HG03045 (cell line): ENCODE data around the gene FBXL15.

Experiments used
- ATAC-seq: cut with Tn5 transposase; IDR thresholded peaks from one replicate; pipeline ENCODE4 v1.9.1; 2021; ENCODE audit warnings: mild to moderate bottlenecking, moderate library complexity; ENCODE audit not compliant: unreplicated experiment

Gene FBXL15, protein sequence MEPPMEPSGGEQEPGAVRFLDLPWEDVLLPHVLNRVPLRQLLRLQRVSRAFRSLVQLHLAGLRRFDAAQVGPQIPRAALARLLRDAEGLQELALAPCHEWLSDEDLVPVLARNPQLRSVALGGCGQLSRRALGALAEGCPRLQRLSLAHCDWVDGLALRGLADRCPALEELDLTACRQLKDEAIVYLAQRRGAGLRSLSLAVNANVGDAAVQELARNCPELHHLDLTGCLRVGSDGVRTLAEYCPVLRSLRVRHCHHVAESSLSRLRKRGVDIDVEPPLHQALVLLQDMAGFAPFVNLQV

GRCh38 chr10:102420714-102421506 is at the start of gene FBXL15:
TSS of gene FBXL15 (plus strand) at chr10:102420836. CDS start at chr10:102421130, 294 bp downstream.
- ATAC-seq, result peak; percentile 71

DNA sequence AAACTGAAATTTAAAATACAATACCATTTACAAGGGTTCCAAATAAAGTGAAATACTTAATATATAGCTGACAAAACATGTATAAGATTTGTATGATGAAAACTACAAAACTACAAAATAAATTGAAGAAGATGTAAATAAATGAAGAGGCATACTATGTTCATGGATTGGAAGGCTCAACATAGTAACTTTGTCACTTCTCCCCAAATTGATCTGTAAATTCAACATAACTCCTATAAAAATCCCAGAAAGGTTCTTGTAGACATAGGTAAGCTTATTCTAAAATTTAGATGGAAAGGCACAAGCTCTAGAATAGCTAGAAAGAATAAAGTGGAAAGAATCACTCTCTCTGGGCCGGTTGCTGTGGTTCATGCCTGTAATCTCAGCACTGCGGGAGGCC is 49.3 kb upstream of the FBXL15 start:
- ATAC-seq, result no peak

GRCh38 chr10:102375250-102375649 is 45.4 kb upstream of the FBXL15 start:
- ATAC-seq, result no peak

DNA sequence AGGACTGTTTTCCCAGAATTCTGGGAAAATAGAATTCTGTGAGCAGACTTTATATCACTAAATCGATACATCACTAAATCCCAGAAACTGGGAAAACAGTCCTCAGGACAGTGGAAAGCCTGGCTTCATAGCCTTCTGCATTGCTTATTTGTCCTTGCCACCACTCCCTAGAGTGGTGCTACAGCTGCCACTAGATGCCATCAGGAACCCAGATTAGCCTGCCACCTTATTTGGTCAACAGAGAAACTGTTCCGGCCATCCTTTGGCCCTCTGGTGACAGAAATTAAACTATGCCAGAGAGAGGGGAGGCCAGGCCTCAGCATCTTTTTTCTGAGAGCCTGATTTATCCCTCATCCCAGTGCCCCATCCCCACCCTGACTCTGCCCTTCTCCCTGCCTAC is 44.8 kb upstream of the FBXL15 start:
- no peak for ATAC-seq

- no peak for ATAC-seq
Observed at GRCh38 chr10:102376901-102377300, 43.7 kb upstream of the FBXL15 start.

GRCh38 chr10:102379383-102379782 is 41.3 kb upstream of the FBXL15 start:
- no peak for ATAC-seq

DNA sequence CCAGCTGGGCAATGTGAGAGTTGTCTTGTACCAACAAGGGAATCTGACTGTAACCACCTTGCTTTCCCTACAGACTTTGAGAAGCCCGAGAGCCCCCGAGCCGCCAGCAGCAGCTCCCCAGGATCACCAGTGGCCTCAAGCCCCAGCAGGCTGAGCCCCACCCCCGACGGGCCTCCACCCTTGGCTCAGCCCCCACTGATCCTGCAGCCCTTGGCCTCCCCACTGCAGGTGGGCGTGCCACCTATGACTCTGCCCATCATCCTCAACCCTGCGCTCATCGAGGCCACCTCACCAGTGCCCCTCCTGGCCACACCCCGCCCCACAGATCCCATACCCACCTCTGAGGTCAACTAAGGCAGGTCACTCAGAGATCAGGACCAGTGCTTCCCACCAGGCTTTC is 38.7 kb upstream of the FBXL15 start:
- no peak for ATAC-seq

DNA sequence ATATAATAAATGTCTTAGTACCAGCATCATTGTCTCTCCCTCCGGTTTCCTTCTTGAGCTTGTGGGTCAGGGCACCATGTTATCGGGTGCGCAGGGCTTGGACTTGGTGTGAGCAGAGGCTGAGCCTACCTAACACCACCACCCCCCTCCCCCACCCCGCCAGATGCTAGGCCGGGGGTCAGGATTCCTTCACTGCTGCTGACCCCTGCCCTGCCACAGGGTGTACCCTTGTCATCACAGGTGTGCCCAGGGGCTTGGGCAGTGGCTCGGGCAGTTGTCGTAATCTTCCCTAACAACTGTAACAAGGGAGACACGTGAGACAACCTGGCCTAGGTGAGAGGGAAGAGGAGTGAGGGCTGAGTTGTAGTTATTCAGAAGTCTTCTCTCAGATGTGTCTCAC is 37.8 kb upstream of the FBXL15 start:
- no peak for ATAC-seq

DNA sequence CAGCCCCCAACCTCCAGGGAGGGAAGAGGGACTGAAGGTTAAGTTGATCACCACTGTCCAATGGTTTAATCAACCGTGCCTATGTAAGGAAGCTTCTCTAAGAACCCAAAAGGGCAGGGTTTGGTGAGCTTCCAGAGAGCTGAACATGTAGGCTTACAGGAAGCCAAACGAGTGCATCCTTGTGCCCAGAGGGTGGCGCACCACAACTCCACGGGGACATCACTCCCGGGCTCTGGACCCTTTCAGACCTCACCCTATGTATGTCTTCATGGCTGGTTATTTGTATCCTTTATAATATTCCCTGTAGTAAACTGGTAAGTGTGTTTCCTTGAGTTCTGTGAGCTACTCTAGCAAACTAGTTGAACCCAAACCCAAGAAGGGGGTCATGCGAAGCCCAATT is 36.6 kb upstream of the FBXL15 start:
- ATAC-seq, result no peak

GRCh38 chr10:102384606-102385429 is 35.8 kb upstream of the FBXL15 start:
- no peak for ATAC-seq

DNA sequence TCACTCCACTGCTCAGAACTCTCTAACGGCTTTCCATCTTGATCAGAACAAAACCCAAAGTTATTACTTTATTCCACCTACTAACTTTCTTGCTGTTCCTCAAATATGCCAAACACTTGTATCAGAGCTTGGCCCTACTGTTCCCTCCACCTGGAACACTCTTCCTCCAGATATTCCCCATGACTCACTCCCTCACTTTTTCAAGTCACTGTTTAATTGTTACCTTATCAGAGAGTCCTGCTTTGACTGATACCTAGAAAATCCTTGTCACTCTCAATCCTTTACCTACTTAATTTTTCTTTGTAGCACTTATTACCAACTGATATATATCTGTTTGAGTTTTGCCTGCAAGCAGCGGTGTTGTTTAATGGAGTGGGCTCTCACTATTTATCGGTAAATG is 30.7 kb upstream of the FBXL15 start:
- ATAC-seq, result no peak

DNA sequence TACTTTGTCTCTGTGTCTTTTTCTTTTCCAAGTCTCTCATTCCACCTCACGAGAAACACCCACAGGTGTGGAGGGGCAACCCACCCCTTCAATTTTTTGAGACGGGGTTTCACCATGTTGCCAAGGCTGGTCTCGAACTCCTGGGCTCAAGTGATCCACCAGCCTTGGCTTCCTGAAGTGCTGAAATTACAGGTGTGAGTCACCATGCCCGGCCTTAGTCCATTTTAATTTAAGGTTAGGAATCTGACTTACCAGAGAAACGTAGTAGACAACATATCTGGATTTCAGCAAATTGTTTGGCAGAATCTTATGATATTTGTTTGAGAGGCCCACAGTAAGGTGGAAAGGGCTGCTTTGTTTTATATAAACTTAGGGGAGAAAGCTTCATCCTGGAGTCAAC is 28.3 kb upstream of the FBXL15 start:
- no peak for ATAC-seq

- ATAC-seq, result no peak
Observed at GRCh38 chr10:102393411-102394078, 27.1 kb upstream of the FBXL15 start.

DNA sequence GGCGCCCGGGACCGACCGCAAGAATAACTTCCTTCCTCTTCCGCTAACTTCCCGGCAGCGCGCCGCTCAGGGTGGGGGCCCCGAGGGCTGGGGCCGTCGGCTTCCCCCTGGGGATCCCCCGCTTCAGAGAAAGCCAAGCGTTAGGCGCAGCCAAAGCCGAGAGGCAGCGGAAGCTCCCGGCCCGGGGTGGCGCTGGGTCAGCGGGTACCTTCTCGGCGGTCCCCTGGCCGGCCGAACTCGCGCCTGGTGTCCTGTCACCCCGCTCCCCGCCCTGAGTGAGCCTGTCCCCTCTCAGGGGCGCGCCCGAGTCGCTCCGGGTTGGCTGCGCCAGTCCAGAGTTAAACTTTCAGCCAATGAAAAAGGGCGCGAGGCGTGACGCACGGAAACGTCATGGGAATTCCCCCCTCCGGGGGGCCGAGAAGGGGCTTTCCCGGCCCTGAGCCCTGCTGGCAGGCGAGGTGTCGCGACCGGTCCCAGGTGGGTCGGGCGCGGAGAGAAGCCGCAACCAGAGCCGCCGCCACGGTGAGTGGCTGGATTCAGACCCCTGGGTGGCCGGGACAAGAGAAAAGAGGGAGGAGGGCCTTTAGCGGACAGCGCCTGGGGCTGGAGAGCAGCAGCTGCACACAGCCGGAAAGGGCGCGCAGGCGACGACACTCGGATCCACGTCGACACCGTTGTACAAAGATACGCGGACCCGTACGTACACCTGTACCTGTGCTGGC is 26.4 kb upstream of the FBXL15 start:
- peak; percentile 81 for ATAC-seq

DNA sequence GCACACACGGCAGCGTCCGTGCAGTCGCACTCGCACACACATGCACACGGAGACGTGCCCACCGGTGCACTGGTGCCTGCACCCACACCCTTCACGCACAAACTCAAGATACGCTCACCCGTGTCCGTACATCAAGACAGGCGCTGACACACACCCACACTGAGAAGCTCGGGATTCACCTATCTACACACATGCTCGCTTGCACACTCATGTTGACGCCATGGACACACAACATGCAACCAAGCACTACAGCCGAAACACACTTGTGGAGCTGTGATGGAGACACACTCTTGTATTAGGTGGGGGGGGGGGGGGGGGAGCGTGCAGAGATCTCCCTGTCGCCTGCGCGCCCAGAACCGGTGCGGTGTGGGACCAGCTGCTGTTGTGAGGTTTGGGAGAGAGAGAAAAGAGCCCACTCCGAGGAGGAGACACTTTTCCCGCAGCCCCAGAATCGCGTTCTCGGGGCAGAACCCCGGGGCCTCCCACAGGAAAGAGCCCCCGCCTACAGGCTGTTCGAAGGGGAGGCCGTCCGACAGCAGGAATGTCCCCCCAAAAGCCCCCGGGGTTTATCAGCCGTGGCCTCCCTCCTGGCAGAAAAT is 25.7 kb upstream of the FBXL15 start:
- peak; percentile 3 for ATAC-seq

GRCh38 chr10:102395400-102396316 is 25.0 kb upstream of the FBXL15 start, which contains the start of gene NFKB2:
TSS of gene NFKB2 (plus strand) at chr10:102395705. CDS start at chr10:102395960, 255 bp downstream.
- ATAC-seq, result peak; percentile 28

DNA sequence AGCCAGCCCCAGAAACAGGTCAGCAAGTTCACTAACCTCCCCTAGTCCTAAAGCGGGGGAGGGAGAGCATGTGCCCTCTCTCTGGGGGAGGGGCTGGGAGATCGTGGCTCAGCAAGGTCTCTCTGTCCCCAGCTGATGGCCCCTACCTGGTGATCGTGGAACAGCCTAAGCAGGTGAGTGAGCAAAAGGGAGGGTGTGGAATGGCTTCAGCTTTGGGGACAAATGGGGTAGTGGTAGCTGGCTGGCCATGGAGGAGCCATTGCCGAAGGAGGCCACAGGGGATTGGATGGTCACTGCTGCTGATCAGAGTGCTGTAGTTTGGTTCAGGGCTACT is 24.4 kb upstream of the FBXL15 start:
- ATAC-seq, result no peak

DNA sequence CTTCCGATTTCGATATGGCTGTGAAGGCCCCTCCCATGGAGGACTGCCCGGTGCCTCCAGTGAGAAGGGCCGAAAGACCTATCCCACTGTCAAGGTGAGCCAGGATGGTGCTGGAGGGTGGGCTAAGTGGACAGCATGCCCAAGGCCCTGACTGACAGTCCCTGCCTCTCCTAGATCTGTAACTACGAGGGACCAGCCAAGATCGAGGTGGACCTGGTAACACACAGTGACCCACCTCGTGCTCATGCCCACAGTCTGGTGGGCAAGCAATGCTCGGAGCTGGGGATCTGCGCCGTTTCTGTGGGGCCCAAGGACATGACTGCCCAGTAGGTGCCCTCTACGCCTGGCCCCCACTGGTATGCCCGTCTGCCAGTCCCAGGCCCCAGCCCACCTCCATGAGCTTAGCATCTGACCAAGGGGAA is 23.9 kb upstream of the FBXL15 start:
- ATAC-seq, result no peak
